ENCODE data around the gene TPH1.

TPH1 gene

DNA sequence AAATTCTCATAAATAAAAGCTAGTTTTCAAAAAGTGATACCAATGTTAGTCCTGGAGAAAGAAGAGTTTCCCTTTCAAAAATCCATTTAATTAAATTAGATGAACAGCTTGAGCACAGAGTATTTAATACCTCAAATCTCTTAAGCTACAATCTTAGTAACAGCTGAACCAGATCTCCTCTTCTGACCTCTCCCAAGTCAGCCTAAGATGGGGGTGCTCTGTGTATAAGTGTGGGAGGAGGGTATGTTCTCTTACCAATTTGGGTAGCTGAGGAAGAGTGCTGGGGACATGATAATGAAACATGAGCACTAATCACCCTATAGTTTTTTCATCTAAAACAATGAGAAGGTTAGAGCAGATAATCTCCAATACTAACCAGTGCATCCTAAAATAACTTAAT, 9.6 kb downstream of the TPH1 start:
- Histone ChIP-seq H3K9ac (no peak overlapping the region), H2AFZ (no peak overlapping the region), H3K36me3 (ENCODE audit: control insufficient read depth, insufficient read depth, low read length) (no peaks in the 10 kb centered on the region), H3K4me1 (no peaks in the 10 kb centered on the region), H3K27ac (no peak overlapping the region), H3K4me2 (ENCODE audit: low read length) (no peak overlapping the region), H3K27me3 (ENCODE audit: control insufficient read depth, insufficient read depth, low read length) (no peaks in the 10 kb centered on the region), H3K4me3 (ENCODE audit: low read depth, low read length) (no peak overlapping the region), H3K9me3 (ENCODE audit: control insufficient read depth, low read length) (no peaks in the 10 kb centered on the region), H3K79me2 (no peaks in the 10 kb centered on the region)
- TF ChIP-seq, protein P1, sequence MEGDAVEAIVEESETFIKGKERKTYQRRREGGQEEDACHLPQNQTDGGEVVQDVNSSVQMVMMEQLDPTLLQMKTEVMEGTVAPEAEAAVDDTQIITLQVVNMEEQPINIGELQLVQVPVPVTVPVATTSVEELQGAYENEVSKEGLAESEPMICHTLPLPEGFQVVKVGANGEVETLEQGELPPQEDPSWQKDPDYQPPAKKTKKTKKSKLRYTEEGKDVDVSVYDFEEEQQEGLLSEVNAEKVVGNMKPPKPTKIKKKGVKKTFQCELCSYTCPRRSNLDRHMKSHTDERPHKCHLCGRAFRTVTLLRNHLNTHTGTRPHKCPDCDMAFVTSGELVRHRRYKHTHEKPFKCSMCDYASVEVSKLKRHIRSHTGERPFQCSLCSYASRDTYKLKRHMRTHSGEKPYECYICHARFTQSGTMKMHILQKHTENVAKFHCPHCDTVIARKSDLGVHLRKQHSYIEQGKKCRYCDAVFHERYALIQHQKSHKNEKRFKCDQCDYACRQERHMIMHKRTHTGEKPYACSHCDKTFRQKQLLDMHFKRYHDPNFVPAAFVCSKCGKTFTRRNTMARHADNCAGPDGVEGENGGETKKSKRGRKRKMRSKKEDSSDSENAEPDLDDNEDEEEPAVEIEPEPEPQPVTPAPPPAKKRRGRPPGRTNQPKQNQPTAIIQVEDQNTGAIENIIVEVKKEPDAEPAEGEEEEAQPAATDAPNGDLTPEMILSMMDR (IDR thresholded peaks at IDR 0.05), result no peak

DNA sequence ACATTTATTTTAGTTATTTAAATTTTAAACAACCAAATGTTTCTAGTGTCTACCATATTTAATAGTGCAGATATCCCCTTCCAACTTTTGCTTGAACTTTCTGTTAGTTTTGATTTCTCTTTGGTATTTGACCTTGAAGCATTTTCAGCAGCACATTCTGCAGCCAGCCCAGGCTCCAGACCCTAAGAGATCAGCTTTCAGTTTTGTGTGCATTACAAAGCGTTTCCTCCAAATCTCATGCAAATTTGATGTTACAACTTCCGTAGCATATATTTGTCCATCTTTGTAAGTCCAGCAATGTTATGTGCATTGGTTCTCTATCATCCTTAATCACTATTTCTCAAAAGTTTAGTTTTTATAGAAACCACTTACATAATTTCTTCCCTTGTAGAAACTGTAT, 18.6 kb downstream of the TPH1 start:
- Histone ChIP-seq H3K27ac (no peak overlapping the region), H3K36me3 (ENCODE audit: control insufficient read depth, insufficient read depth, low read length) (no peaks in the 10 kb centered on the region), H3K4me3 (ENCODE audit: low read depth, low read length) (no peak overlapping the region), H3K9ac (no peak overlapping the region), H3K4me1 (no peaks in the 10 kb centered on the region), H3K79me2 (no peaks in the 10 kb centered on the region), H3K27me3 (ENCODE audit: control insufficient read depth, insufficient read depth, low read length) (no peaks in the 10 kb centered on the region), H3K4me2 (ENCODE audit: low read length) (no peak overlapping the region), H2AFZ (no peak overlapping the region), H3K9me3 (ENCODE audit: control insufficient read depth, low read length) (no peaks in the 10 kb centered on the region)
- TF ChIP-seq, protein P1 (IDR thresholded peaks at IDR 0.05), result no peak

DNA sequence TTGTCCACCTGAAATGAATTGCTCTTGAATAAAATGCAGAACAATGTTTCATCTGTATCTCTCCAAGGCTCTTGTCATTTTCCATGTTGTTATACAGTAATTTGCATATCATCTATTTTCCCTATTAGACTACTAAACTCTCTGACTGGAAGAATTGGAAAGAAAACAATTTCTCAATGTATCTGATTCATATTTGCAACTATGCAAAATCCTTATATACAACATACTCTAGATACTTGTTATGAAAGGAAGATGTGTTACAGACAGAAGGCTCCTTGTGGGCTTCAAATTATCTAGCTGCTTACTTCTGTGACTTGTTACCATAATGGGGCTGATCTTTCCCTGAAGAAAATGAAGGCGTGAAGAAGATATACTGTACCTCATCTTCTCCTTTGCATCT, 23.6 kb downstream of the TPH1 start:
- Histone ChIP-seq H3K27ac (no peak overlapping the region), H3K79me2 (no peaks in the 10 kb centered on the region), H2AFZ (no peak overlapping the region), H3K4me1 (no peaks in the 10 kb centered on the region), H3K9me3 (ENCODE audit: control insufficient read depth, low read length) (no peaks in the 10 kb centered on the region), H3K36me3 (ENCODE audit: control insufficient read depth, insufficient read depth, low read length) (no peaks in the 10 kb centered on the region), H3K4me3 (ENCODE audit: low read depth, low read length) (no peak overlapping the region), H3K9ac (no peak overlapping the region), H3K4me2 (ENCODE audit: low read length) (no peak overlapping the region), H3K27me3 (ENCODE audit: control insufficient read depth, insufficient read depth, low read length) (no peaks in the 10 kb centered on the region)
- TF ChIP-seq, protein P1 (IDR thresholded peaks at IDR 0.05), result no peak

DNA sequence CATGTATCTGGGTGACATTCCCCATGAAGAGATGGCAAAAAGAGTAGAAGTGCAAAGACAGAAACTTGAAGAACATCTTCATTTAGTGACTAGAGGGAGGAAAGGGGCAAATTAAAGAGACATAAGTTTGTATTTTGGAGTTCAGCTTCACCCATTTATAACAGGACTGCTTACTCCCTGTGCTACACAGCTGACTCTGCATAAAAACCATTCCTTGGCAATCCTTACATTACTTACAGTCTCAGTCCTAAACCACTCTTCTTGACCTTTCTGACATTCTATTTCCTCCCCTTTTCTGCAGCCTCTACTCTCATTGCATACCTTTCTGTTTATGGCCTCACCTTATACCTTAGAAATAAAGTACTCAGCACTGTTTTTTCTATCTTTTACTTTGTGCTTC, 26.4 kb downstream of the TPH1 start:
- Histone ChIP-seq H3K79me2 (no peaks in the 10 kb centered on the region), H3K36me3 (ENCODE audit: control insufficient read depth, insufficient read depth, low read length) (no peaks in the 10 kb centered on the region), H3K27me3 (ENCODE audit: control insufficient read depth, insufficient read depth, low read length) (no peaks in the 10 kb centered on the region), H2AFZ (no peak overlapping the region), H3K4me2 (ENCODE audit: low read length) (no peak overlapping the region), H3K27ac (no peak overlapping the region), H3K9ac (no peak overlapping the region), H3K4me1 (no peaks in the 10 kb centered on the region), H3K4me3 (ENCODE audit: low read depth, low read length) (no peak overlapping the region), H3K9me3 (ENCODE audit: control insufficient read depth, low read length) (no peaks in the 10 kb centered on the region)
- TF ChIP-seq, protein P1 (IDR thresholded peaks at IDR 0.05), result no peak

DNA sequence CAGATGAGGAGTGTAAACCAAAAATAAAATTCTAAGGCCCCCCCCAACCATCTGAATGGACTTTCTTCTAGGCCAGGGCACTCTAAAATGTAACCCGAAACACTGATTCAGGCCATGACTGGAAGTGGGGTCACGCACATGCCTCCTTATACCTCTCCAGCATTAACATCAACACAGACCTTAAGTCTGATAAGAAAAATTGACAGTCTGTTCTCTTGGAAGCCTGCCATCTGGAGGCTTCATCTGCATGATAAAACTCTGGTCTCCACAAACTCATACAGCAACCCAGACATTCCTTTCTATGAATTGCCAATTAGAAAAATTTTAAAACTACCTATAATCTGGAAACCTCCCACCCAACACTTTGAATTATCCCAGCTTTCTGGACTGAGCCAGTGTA, 29.3 kb downstream of the TPH1 start:
- no peaks in the 10 kb centered on the region for H3K9me3 ChIP-seq (ENCODE audit: control insufficient read depth, low read length)
- H3K36me3 ChIP-seq (ENCODE audit: control insufficient read depth, insufficient read depth, low read length), result no peaks in the 10 kb centered on the region
- no peak overlapping the region for H3K4me3 ChIP-seq (ENCODE audit: low read depth, low read length)
- H3K4me1 ChIP-seq, result peaks cover 3% of the 10 kb centered on the region
- H2AFZ ChIP-seq, result no peak overlapping the region
- no peaks in the 10 kb centered on the region for H3K79me2 ChIP-seq
- no peak overlapping the region for H3K4me2 ChIP-seq (ENCODE audit: low read length)
- H3K27ac ChIP-seq, result no peak overlapping the region
- H3K9ac ChIP-seq, result no peak overlapping the region
- TF ChIP-seq, protein P1 (IDR thresholded peaks at IDR 0.05), result no peak
- no peaks in the 10 kb centered on the region for H3K27me3 ChIP-seq (ENCODE audit: control insufficient read depth, insufficient read depth, low read length)

All from parathyroid adenoma (tissue), 2 donors.